Raji (cell line): Measurements from ENCODE around the gene CCDC190.

Experiments
- POLR2A ChIP-seq: IDR thresholded peaks from 2 replicates; pipeline ENCODE4 v1.6.1; 2011; ENCODE audit warnings: low read depth, low read length, control low read depth; ENCODE audit not compliant: insufficient read depth

CCDC190 gene, protein sequence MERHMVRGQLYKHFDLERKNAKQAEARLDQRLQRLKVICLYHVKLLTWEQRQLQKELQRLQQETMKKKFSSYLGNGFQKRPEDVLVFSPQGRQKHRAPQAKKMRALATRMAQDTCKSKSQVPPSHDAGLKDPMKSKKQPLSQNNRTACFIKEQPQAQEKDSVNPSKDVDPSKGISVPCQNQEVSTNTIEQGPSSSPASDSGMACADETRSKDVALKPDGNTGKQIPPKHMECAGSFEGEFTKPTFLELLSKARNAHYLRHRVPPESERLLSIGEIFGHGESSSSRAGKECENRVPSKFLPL

DNA sequence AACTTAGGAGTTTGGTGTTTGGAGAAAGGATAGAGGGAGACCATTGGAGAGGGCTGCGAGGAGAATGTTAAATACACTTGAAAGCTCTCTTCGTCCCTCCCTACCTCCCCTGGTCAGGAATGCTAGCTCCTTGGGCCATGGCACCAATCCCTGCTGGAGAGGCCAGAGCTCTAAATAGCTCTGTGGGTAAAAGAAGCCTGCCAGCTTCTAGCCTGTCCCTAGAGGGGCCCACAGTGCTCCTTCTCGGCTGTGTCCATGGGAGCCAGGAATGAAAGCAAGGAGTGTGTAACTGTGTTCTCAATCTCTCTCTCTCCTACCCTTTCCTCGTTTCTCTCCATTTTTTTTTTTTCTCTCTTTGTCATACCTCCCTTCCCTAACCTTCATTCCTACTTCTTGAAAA, at the start of gene CCDC190:
Gene CCDC190 (minus strand): TSS at position 75 of the 400 bp plus-strand sequence. CDS start 1,529 bp downstream, outside the sequence.
- no peak for TF ChIP-seq POLR2A

- no peak for TF ChIP-seq POLR2A
These were observed 49.2 kb upstream of the CCDC190 start for GRCh38 chr1:162910161-162910560.

DNA sequence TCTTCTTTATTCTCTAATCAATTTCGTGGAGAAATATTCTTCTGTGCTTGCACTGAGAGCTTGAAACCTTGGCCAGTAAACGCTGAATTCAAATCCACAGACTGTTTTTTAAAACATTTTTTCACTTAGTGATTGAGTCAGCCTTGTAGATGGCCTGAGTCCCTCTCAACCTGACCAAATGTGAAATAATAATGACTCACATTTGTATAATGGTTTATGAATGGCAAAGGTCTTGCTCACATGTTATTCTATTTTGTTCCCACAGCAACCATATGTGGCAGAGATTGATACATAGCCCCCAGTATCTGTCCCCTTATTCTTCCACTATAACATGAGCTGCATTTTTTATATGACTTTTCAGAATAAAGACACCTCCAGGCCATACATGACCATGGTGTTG, 47.8 kb upstream of the CCDC190 start:
- TF ChIP-seq POLR2A, result no peak

DNA sequence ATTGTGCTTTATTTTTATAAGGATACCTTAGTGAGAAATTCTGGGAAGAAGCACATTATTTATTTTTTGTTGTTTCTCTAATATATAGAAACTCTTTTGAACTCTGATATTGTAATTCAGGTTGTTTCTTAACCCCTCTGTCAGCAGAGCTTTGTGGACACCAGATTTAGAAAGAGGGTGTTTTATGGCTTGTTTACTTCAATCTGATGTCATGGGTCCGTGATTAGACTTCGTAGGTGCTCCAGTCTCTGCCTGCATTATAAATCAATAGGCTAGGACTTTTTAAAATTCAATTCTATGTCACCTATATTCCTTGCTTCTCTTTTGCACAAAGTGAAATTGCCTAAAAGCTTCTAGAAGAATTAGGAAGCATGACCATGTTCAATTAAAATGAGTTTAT, 47.3 kb upstream of the CCDC190 start:
- no peak for TF ChIP-seq POLR2A

DNA sequence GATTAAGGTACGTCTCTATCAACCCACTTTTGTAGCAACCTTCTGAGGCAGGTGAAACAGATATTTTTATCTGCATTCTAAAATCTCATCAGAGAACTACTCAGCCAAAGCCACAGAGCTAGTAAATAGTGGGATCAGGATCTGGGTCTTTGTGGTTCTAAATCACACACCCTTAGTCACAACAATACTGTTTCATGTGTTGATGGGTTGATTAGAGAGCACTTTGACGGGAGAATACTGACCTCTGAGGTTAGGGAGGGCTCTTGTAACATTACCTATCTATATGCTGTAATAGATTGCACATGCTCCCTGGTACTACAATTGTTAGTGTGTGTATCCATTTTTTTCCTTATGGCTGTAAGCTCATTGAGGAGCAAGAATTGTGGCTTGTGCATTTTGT, 45.5 kb upstream of the CCDC190 start:
- no peak for TF ChIP-seq POLR2A

DNA sequence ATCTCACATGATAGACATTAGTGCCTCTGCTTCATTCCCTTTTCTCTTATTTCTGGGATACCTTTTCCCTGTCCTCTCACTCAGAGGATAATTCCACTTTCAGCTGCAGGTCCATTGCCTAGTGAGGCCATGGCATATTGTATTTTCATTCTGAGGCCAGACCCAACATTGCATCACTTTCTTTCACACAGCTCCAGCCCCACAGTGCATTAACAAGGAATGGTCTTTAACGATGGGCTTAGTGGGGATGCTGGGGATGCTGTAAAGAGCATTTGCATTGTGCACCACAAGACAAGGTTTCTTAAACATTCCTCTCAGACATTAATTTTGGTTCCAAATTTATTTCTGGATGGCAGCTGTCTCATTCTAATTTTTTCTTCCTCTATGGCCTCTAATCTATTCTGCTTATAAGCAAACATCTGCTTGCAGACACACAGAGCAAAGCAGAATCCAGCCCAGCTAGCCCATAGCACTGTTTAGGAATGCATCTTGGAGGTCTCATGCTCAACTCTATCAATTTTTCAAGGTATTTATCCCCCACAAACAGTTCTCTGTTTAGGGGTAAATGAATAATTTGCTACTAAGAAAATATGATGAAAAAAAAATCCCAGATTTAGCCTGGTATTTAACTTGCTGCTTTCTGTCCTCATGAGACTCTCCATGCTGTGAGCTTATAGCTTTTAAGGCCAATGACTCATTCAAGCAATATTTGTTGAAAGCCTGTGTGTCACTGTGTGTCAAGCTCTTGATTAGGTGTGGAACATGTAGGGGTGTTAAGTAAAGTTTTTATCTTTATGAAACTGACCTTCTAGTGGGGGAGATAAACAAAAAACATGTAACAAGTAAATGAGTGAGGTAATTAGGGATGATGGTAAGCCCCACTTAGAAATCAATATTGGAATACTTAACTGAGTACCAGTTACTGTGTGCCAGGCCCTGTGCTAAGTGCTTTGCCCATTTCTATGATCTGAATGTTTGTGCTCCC, 44.5 kb upstream of the CCDC190 start:
- TF ChIP-seq POLR2A, result no peak

GRCh38 chr1:162904579-162904978, 43.6 kb upstream of the CCDC190 start:
- no peak for TF ChIP-seq POLR2A

DNA sequence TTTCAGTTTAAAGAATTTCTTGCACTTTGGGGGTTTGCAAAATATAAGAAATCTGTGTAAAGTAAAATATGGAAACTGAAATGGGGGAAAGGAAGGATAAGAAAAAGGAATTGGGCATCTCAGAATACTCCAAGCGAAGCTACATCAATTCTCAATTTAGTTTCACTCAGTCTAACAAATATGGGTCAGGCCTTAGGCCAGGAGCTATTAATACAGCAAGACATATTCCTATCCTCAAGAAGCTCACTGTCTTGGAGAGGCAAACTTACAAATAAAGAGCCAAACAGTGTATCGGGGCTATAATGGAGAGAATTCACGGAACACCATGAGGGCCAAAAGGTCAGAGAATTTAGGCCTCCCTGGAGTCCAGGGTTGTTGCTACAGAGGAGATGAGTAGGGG, 43.0 kb upstream of the CCDC190 start:
- no peak for TF ChIP-seq POLR2A

GRCh38 chr1:162903246-162903645, 42.3 kb upstream of the CCDC190 start:
- no peak for TF ChIP-seq POLR2A

DNA sequence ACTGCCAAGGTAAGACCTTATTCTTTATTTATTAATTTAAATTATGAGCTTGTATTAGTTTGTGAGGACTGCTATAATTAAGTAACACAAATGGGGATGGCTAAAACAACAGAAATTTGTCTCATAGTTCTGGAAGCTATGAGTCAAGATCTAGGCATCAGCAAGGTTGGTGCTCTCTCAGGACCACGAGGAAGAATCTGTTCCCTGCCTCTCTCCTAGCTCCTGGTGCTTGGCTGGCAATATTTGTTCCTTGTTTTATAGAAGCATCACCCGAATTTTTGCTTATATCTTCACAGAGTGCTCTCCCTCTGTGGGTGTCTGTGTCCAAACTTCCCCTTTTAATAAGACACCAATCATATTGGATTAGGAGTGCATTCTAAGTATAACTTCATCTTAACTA, 41.4 kb upstream of the CCDC190 start:
- no peak for TF ChIP-seq POLR2A

- TF ChIP-seq POLR2A, result no peak
These were observed 40.3 kb upstream of the CCDC190 start for GRCh38 chr1:162901243-162901642.

GRCh38 chr1:162899422-162900146, 38.6 kb upstream of the CCDC190 start:
- TF ChIP-seq POLR2A, result no peak

DNA sequence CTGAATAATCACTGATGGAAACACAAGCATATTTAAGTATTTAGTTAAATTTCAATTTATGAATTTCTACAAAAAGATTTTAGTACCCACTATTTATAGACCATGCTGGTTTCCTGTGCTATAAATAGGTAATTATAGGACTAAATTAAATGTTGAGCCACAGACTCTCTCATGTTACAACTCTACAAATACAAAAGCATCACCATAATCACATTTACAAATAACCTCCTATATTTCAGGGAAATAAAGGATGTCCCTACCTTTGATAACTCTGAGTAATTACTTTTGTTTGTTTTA, 32.6 kb upstream of the CCDC190 start:
- TF ChIP-seq POLR2A, result no peak

DNA sequence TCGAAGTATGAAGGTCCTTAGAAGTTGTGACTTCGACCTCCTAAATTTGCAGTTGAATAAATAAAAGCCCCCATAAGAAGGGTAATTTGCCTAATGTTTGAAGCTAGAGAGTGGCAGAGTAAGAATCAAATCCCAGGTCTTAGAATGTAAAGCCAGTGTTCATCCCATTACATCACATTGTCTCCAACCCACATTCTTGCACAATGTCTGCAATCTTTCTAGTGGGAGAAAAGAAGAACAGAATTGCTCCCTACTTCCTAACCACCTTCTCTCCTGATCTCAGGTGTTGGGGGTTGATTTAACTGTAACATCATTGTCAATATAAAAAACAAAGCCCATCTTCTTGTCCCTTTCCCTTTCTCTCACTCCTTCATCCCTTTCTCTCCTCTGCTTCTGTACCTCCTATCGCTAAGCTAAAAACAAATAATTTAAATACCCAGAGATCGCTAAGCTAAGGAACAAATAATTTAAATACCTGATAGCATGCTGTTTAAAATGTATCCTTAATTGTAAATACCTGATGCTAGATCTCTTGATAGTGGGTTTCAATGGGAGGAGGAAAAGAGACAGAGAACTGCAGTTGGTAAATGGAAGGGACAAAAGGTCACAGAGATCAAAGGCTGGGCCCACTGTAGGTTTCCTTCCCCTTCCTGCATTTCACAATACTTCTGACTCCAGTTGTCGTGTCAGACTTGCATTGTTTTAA, 32.1 kb upstream of the CCDC190 start:
- TF ChIP-seq POLR2A, result no peak

- no peak for TF ChIP-seq POLR2A
These were observed 29.0 kb upstream of the CCDC190 start for GRCh38 chr1:162889989-162890388.
